Natural killer cell (primary cell): Measurements from ENCODE around the gene TANGO6. TPM values are rescaled to one million over a fixed set of nuclear protein-coding genes. Genes with fewer than 3 reads are reported as not detected.
"Not testable (repeated sequence)": the region's sequence is repeated elsewhere in the genome, so short reads cannot be mapped to it uniquely, and the experiment has no call there.

Experiments
- ATAC-seq, 3 donors: fragments of 150-1000 bp in 2 of 3; fragments of 200-7000 bp in 1 of 3; cut with Tn5 transposase; 1 replicate in 1 of 3; 2 replicates in 2 of 3; pipeline ENCODE4 v1.10.0; 2021; ENCODE audit warnings: mild to moderate bottlenecking in 2 of 3, moderate library complexity in 2 of 3
- DNase-seq, 2 donors: peaks; one replicate each; pipeline versions ENCODE4 v3.0.0 to v3.0.0-alpha.2; 2013 to 2021; ENCODE audit warnings: mixed read lengths in 1 of 2
- H3K27ac ChIP-seq: one replicate; pipeline ENCODE4 v1.5.1; 2013; ENCODE audit warnings: mild to moderate bottlenecking, low read length
- H3K27me3 ChIP-seq: one replicate; pipeline ENCODE4 v1.6.1; 2013; ENCODE audit warnings: low read length; ENCODE audit not compliant: control insufficient read depth, insufficient read depth
- H3K36me3 ChIP-seq: one replicate; pipeline ENCODE4 v1.6.1; 2013; ENCODE audit warnings: low read length; ENCODE audit not compliant: control insufficient read depth, insufficient read depth
- H3K4me1 ChIP-seq: one replicate; pipeline ENCODE4 v1.6.1; 2013; ENCODE audit warnings: low read length; ENCODE audit not compliant: control insufficient read depth, insufficient read depth
- H3K4me3 ChIP-seq: one replicate; pipeline ENCODE4 v1.5.1; 2013; ENCODE audit warnings: low read length
- H3K9me3 ChIP-seq: one replicate; pipeline ENCODE4 v1.6.1; 2013; ENCODE audit warnings: low read length; ENCODE audit not compliant: control insufficient read depth, insufficient read depth
- H3K27ac Mint-ChIP-seq, 2 donors: one replicate each; pipeline ENCODE4 v1.8.0; 2022; ENCODE audit warnings: mild to moderate bottlenecking in 2 of 2, mixed read lengths in 2 of 2, moderate library complexity in 1 of 2
- H3K27me3 Mint-ChIP-seq, 2 donors: one replicate each; pipeline ENCODE4 v1.8.0; 2022; ENCODE audit warnings: low read depth in 2 of 2, mixed read lengths in 2 of 2
- H3K36me3 Mint-ChIP-seq: one replicate; pipeline ENCODE4 v1.8.0; 2022; ENCODE audit warnings: mixed read lengths
- H3K4me1 Mint-ChIP-seq, 2 donors: one replicate each; pipeline ENCODE4 v1.8.0; 2022; ENCODE audit warnings: mixed read lengths in 2 of 2
- H3K4me3 Mint-ChIP-seq: one replicate; pipeline ENCODE4 v1.8.0; 2022; ENCODE audit warnings: mild to moderate bottlenecking, moderate library complexity, mixed read lengths
- H3K9me3 Mint-ChIP-seq, 2 donors: one replicate each; pipeline ENCODE4 v1.8.0; 2022; ENCODE audit warnings: mixed read lengths in 2 of 2
- CTCF ChIP-seq: fragments of 200-600 bp; IDR thresholded peaks from one replicate; pipeline ENCODE4 v1.8.0; 2022; ENCODE audit warnings: antibody characterized with exemption
- WGBS: methylation state at CpG from one replicate; pipeline ENCODE4 v1.1.7; 2013; ENCODE audit warnings: missing lambda C conversion rate; ENCODE audit not compliant: insufficient coverage; 5-methylcytosine and 5-hydroxymethylcytosine counted together
- intact Hi-C: fragments of 100-400 bp; cut with micrococcal nuclease; formaldehyde crosslinking; loops from one replicate; pipeline ENCODE4 v1.14.2; 2022
- total RNA-seq, 4 donors: library from RNA; stranded (reverse); fragments of 120-200 nt in 1 of 4; gene quantifications; one replicate each; pipeline versions ENCODE4 v1.2.3 to v1.2.4, GENCODE V29; 2013 to 2022

TANGO6 gene
- total RNA-seq, 3 donors from 2014 or later (not counting 1 experiment from before 2014, with no cell fraction given) = 21.2 to 27.3 (median 23.9) TPM

DNA sequence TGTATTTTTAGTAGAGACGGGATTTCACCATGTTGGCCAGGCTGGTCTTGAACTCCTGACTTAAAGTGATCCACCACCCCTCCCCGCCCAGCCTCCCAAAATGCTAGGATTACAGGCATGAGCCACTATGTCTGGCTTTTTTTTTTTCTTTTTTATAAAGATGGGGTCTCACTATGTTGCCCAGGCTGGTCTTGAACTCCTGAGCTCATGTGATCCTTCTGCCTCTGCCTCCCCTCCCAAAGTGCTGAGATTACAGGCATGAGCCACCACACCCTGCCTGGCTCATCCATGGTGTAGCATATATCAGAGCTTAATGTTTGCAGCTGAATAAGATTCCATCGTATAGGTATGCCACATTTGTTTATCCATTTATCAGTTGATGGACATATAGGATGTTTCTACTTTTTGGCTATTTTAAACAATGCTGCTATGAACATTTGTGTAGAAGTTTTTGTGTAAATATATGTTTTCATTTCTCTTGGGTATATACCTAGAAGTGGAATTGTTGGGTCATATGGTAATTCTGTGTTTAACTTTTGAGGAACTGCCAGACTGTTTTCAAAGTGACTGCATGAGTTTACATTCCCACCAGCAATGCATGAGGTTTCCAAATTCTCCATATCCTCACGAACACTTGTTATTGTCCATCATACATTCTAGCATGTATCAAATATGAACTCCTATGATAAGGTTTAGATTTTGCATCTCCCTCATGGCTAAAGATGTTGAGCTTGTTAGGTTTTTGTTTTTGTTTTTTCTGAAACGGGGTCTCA lies 206.5 kb downstream of the TANGO6 start:
- Mint-ChIP-seq H3K4me1 (no peaks in the 10 kb centered on the region), H3K9me3 (no peaks in the 10 kb centered on the region), H3K36me3 (no peaks in the 10 kb centered on the region), H3K4me3 (no peak overlapping the region), H3K27ac (no peak overlapping the region), H3K27me3 (no peaks in the 10 kb centered on the region)
- no peak for TF ChIP-seq CTCF
- H3K4me1 ChIP-seq = no peaks in the 10 kb centered on the region
- WGBS = 94% methylated on average over 5 of the region's 5 CpGs
- intact Hi-C loops = no loop called here
- H3K36me3 ChIP-seq = no peaks in the 10 kb centered on the region
- no peaks in the 10 kb centered on the region for H3K27me3 ChIP-seq
- ATAC-seq (no peak), DNase-seq (no peak)
- no peaks in the 10 kb centered on the region for H3K9me3 ChIP-seq
- H3K4me3 ChIP-seq = no peak overlapping the region
- no peak overlapping the region for H3K27ac ChIP-seq

DNA sequence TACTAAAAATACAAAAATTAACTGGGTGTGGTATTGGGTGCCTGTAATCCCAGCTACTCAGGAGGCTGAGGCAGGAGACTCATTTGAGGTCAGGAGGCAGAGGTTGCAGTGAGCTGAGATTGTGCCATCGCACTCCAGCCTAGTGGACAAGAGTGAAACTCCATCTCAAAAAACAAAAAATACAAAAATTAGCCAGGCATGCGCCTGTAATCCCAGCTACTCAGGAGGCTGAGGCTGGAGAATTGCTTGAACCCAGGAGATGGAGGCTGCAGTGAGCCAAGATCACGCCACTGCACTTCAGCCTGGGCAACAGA lies 208.1 kb downstream of the TANGO6 start:
- H3K27ac ChIP-seq, H3K4me1 Mint-ChIP-seq, intact Hi-C loops, H3K36me3 ChIP-seq, H3K4me3 Mint-ChIP-seq, H3K27me3 ChIP-seq, H3K9me3 ChIP-seq, ATAC-seq, H3K9me3 Mint-ChIP-seq, H3K4me1 ChIP-seq, DNase-seq, H3K4me3 ChIP-seq, H3K27ac Mint-ChIP-seq, H3K27me3 Mint-ChIP-seq, H3K36me3 Mint-ChIP-seq: not testable (repeated sequence)
- 97% methylated on average over 3 of the region's 3 CpGs for WGBS

DNA sequence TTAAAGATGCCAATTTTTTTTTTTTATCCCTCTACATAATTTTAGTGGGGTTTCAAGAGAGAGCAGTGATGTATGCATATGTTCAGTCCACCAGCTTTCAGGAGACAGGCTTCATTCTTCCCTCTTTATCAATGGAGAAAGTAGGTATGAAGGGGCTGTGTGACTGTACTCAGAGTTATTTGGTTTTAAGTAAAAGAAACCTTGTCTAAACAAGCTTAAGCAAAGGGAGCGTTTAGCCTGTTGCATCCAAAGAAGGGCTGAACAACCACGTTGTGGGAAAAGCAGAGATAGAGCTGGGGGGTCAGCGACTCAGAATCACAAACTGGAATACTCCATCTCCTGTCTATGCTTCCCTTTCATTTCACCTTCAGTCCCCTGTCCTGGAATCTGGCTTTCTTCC lies 211.7 kb downstream of the TANGO6 start:
- no peak for DNase-seq
- ATAC-seq = no peak
- intact Hi-C loops = no loop called here

GRCh38 chr16:69055980-69056379 lies 212.6 kb downstream of the TANGO6 start:
- no peak overlapping the region for H3K4me3 Mint-ChIP-seq
- no peaks in the 10 kb centered on the region for H3K27me3 Mint-ChIP-seq
- H3K27ac Mint-ChIP-seq = no peak overlapping the region

More for the DNA sequence above, 211.7 kb downstream of the TANGO6 start:
- H3K36me3 Mint-ChIP-seq = no peaks in the 10 kb centered on the region
- no peaks in the 10 kb centered on the region for H3K4me1 Mint-ChIP-seq
- no peaks in the 10 kb centered on the region for H3K27me3 Mint-ChIP-seq
- H3K27me3 ChIP-seq = no peaks in the 10 kb centered on the region
- H3K4me3 ChIP-seq = no peak overlapping the region
- H3K27ac Mint-ChIP-seq = no peak overlapping the region
- no peak for TF ChIP-seq CTCF
- H3K4me1 ChIP-seq = no peaks in the 10 kb centered on the region
- 97% methylated on average over 3 of the region's 3 CpGs for WGBS
- no peak overlapping the region for H3K4me3 Mint-ChIP-seq
- no peaks in the 10 kb centered on the region for H3K9me3 Mint-ChIP-seq
- no peaks in the 10 kb centered on the region for H3K36me3 ChIP-seq
- H3K9me3 ChIP-seq = no peaks in the 10 kb centered on the region
- no peak overlapping the region for H3K27ac ChIP-seq

More at GRCh38 chr16:69055980-69056379, 212.6 kb downstream of the TANGO6 start:
- Histone ChIP-seq H3K4me1 (no peaks in the 10 kb centered on the region), H3K27ac (no peak overlapping the region), H3K4me3 (no peak overlapping the region), H3K9me3 (no peaks in the 10 kb centered on the region), H3K27me3 (no peaks in the 10 kb centered on the region), H3K36me3 (no peaks in the 10 kb centered on the region)
- no peaks in the 10 kb centered on the region for H3K9me3 Mint-ChIP-seq
- no peaks in the 10 kb centered on the region for H3K36me3 Mint-ChIP-seq
- ATAC-seq = no peak
- whole genome bisulfite sequencing = no CpG with 5 or more reads among the region's 1 CpG
- no peak for DNase-seq
- H3K4me1 Mint-ChIP-seq = no peaks in the 10 kb centered on the region
- TF ChIP-seq CTCF = no peak
- intact Hi-C loops = no loop called here
